Measurements from ENCODE around the gene TMEM50B.

GRCh38 chr21:33461538-33462250 is 18.1 kb downstream of the TMEM50B start:
- TF ChIP-seq EP300 (IDR thresholded peaks at IDR 0.05; ENCODE audit: borderline replicate concordance) (no peak), TAF1 (IDR thresholded peaks at IDR 0.05; ENCODE audit: low read depth) (no peak), REST (IDR thresholded peaks at IDR 0.05; ENCODE audit: low read depth) (no peak), NFIC (IDR thresholded peaks at IDR 0.05) (no peak), TCF12 (IDR thresholded peaks at IDR 0.05; ENCODE audit: low read depth) (no peak)

Data from Ishikawa (cell line).